Measurements from ENCODE around the gene PUM2.

- no peak for TF ChIP-seq CTCF (IDR thresholded peaks at IDR 0.05)
- no peak for TF ChIP-seq POLR2AphosphoS5 (IDR thresholded peaks at IDR 0.05)
- no peak for TF ChIP-seq POLR2A (IDR thresholded peaks at IDR 0.05)
- no peak for TF ChIP-seq EP300 (IDR thresholded peaks at IDR 0.05)
Measured at GRCh38 chr2:20352230-20352578, 1.6 kb upstream of the PUM2 start.

All from sigmoid colon (tissue), 4 donors.